Osteoblast (primary cell): ENCODE measurements around the gene OR8D4. TPM values are rescaled to one million over a fixed set of nuclear protein-coding genes. Genes with fewer than 3 reads are reported as not detected.

Experiments used
- DNase-seq: peaks from one replicate; pipeline ENCODE4 v3.0.0; 2011; ENCODE audit warnings: low spot score, mixed read lengths; ENCODE audit not compliant: insufficient read length; ENCODE audit errors: missing footprints
- H2AFZ ChIP-seq: 2 replicates; pipeline ENCODE4 v1.6.0; 2011; ENCODE audit warnings: mild to moderate bottlenecking, low read length
- H3K27ac ChIP-seq: 2 replicates; pipeline ENCODE4 v1.5.1; 2011; ENCODE audit warnings: mild to moderate bottlenecking, low read depth, low read length, moderate library complexity
- H3K27me3 ChIP-seq: 2 replicates; pipeline ENCODE4 v1.6.0; 2012; ENCODE audit warnings: mild to moderate bottlenecking, control low read depth, inconsistent platforms, low read length, moderate library complexity; ENCODE audit not compliant: insufficient read depth
- H3K36me3 ChIP-seq: 2 replicates; pipeline ENCODE4 v1.5.1; 2011; ENCODE audit warnings: mild to moderate bottlenecking, low read length, control low read depth, moderate library complexity; ENCODE audit not compliant: insufficient read depth
- H3K4me1 ChIP-seq: 2 replicates; pipeline ENCODE4 v1.5.1; 2011; ENCODE audit warnings: mild to moderate bottlenecking, low read length, control low read depth, moderate library complexity; ENCODE audit not compliant: insufficient read depth
- H3K4me2 ChIP-seq: 2 replicates; pipeline ENCODE4 v1.6.0; 2011; ENCODE audit warnings: mild to moderate bottlenecking, low read length; ENCODE audit not compliant: insufficient read depth
- H3K4me3 ChIP-seq: fragments of 200-600 bp; sonication (generic); 3 replicates; pipeline ENCODE4 v1.5.1; 2012; ENCODE audit warnings: mild to moderate bottlenecking, low read length, inconsistent platforms; ENCODE audit not compliant: insufficient read depth
- H3K79me2 ChIP-seq: 2 replicates; pipeline ENCODE4 v1.6.0; 2012; ENCODE audit warnings: mild to moderate bottlenecking, low read length, control low read depth, inconsistent platforms; ENCODE audit not compliant: insufficient read depth
- H3K9me3 ChIP-seq: 2 replicates; pipeline ENCODE4 v1.5.1; 2011; ENCODE audit warnings: low read depth, low read length, control low read depth
- H4K20me1 ChIP-seq: 2 replicates; pipeline ENCODE4 v1.6.0; 2012; ENCODE audit warnings: mild to moderate bottlenecking, low read length, control low read depth; ENCODE audit not compliant: insufficient read depth
- total RNA-seq: library from RNA; depleted of rRNA; stranded (reverse); fragments of >200 nt; gene quantifications from 2 replicates; pipeline ENCODE4 v1.2.3, GENCODE V29; 2012
- TF ChIP-seq, protein P1 (sequence below): IDR thresholded peaks from 2 replicates; pipeline ENCODE4 v1.5.1; 2011; ENCODE audit warnings: mild to moderate bottlenecking, low read depth, low read length, moderate library complexity; ENCODE audit errors: extremely low read depth

Gene OR8D4
- total RNA-seq, 1 donor: under 0.01 TPM

DNA sequence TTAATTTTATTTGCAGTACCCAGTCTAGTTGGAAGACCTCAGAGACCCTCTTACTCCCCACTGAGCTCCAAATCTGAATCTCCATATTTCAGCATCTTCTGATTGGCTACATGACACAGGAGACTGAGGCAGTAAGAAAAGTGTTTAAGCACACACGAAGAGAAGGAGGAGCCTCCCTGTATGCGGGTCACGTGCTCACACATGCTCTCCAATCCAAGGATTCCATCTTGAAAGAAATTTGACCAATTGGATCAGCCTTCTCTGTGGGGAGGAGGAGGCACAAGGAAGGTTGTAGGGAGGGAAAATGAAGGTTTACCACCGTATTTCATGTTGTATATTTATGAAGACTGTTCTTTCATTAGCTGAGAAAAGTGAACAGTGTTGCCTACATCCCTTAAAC is 40.4 kb downstream of the OR8D4 start:
- no peaks in the 10 kb centered on the region for H3K27me3 ChIP-seq
- no peak overlapping the region for H3K27ac ChIP-seq
- no peaks in the 10 kb centered on the region for H3K36me3 ChIP-seq
- H3K9me3 ChIP-seq: no peaks in the 10 kb centered on the region
- no peak overlapping the region for H3K4me2 ChIP-seq
- no peaks in the 10 kb centered on the region for H3K4me1 ChIP-seq
- DNase-seq: no peak
- TF ChIP-seq, protein P1, sequence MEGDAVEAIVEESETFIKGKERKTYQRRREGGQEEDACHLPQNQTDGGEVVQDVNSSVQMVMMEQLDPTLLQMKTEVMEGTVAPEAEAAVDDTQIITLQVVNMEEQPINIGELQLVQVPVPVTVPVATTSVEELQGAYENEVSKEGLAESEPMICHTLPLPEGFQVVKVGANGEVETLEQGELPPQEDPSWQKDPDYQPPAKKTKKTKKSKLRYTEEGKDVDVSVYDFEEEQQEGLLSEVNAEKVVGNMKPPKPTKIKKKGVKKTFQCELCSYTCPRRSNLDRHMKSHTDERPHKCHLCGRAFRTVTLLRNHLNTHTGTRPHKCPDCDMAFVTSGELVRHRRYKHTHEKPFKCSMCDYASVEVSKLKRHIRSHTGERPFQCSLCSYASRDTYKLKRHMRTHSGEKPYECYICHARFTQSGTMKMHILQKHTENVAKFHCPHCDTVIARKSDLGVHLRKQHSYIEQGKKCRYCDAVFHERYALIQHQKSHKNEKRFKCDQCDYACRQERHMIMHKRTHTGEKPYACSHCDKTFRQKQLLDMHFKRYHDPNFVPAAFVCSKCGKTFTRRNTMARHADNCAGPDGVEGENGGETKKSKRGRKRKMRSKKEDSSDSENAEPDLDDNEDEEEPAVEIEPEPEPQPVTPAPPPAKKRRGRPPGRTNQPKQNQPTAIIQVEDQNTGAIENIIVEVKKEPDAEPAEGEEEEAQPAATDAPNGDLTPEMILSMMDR: no peak
- H2AFZ ChIP-seq: no peak overlapping the region
- H3K79me2 ChIP-seq: no peaks in the 10 kb centered on the region
- H3K4me3 ChIP-seq: no peak overlapping the region
- no peaks in the 10 kb centered on the region for H4K20me1 ChIP-seq

DNA sequence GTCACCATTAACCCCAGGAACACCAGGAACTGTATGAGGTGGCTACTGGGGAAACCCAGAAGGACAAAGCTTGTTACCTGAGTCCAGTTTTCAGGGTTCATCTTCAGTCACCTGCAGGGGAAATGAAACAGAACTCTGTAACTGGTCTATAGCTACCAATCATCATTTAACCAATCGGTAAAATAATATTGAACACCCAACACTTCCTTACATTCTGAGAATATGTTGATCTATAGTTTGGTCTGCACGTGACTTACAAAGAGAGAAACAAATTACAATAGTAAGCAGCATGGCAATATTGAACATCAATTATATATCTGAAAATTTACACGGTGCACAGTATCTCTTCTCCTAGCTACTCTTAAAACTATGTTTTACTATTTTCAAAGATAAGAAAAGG is 41.8 kb downstream of the OR8D4 start, which contains the start of gene OR6T1:
TSS of gene OR6T1 (minus strand) at position 101 of the 400 bp plus-strand sequence. CDS start at position 101, 0 bp downstream.
- no peak within 1 kb of the TSS for H2AFZ ChIP-seq
- H3K79me2 ChIP-seq: no peaks in the 10 kb centered on the region
- H4K20me1 ChIP-seq: no peaks in the 10 kb centered on the region
- H3K27me3 ChIP-seq: no peaks in the 10 kb centered on the region
- TF ChIP-seq, protein P1: no peak
- H3K4me2 ChIP-seq: no peak within 1 kb of the TSS
- no peak within 1 kb of the TSS for H3K4me3 ChIP-seq
- H3K36me3 ChIP-seq: no peaks in the 10 kb centered on the region
- DNase-seq: no peak
- no peak within 1 kb of the TSS for H3K27ac ChIP-seq
- no peaks in the 10 kb centered on the region for H3K4me1 ChIP-seq
- no peaks in the 10 kb centered on the region for H3K9me3 ChIP-seq

DNA sequence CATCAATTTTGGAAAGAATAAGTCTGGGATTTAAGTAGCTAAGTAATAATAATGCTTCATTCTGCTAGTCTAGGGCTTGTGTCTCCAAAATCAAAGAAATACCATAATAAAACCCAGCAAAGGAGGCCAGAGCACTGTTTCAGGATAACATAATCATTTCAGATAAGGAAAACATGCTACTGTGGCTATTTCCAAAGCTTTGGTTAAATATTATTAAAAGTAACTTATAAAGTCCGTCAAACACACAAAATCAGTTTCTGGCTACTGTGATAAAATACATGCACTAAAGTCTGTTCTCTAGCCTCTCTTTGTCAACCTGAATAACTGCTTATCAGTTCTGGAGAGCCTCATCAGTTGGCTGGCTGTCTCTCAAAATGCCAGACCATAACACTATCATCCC is 43.2 kb downstream of the OR8D4 start:
- H3K4me3 ChIP-seq: no peak overlapping the region
- H3K36me3 ChIP-seq: no peaks in the 10 kb centered on the region
- no peak overlapping the region for H3K4me2 ChIP-seq
- TF ChIP-seq, protein P1: no peak
- no peak overlapping the region for H2AFZ ChIP-seq
- H3K27me3 ChIP-seq: no peaks in the 10 kb centered on the region
- H3K27ac ChIP-seq: no peak overlapping the region
- H3K4me1 ChIP-seq: no peaks in the 10 kb centered on the region
- no peak for DNase-seq
- no peaks in the 10 kb centered on the region for H4K20me1 ChIP-seq
- H3K9me3 ChIP-seq: no peaks in the 10 kb centered on the region
- H3K79me2 ChIP-seq: no peaks in the 10 kb centered on the region

DNA sequence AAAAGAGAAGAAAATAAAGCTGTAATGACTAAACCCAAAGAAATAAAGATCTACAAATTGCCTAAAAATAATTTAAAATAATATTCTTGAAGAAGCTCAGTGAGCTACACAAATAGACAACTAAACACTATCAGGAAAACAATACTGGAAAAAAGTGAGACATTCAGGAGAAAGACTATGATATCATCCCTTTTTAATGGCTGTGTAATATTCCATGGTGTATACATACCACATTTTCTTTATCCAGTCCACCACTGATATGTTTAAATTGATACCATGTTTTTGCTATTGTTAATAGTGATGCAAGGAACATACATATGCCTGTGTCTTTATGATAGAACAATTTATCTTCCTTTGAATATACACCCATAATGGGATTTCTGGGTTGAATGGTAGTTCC is 54.8 kb downstream of the OR8D4 start:
- Histone ChIP-seq H3K9me3 (no peaks in the 10 kb centered on the region), H3K36me3 (no peaks in the 10 kb centered on the region), H3K4me3 (no peak overlapping the region), H3K27ac (no peak overlapping the region), H4K20me1 (no peaks in the 10 kb centered on the region), H3K4me1 (no peaks in the 10 kb centered on the region), H3K27me3 (no peaks in the 10 kb centered on the region), H3K4me2 (no peak overlapping the region), H3K79me2 (no peaks in the 10 kb centered on the region), H2AFZ (no peak overlapping the region)
- no peak for DNase-seq
- TF ChIP-seq, protein P1: no peak

Other genes starting within 250 kb of the OR8D4 start
- under 0.01 TPM in 2 replicates for gene SCN3B, start 247.5 kb upstream of the OR8D4 start, total RNA-seq
- 5.6 and 6.5 TPM in 2 replicates for gene ZNF202, start 160.5 kb upstream of the OR8D4 start, total RNA-seq
- not detected in 2 replicates for gene OR6X1, start 147.6 kb upstream of the OR8D4 start, total RNA-seq
- gene OR6M1, start 95.8 kb upstream of the OR8D4 start, total RNA-seq: not detected in 2 replicates
- gene TMEM225, start 16.5 kb upstream of the OR8D4 start, total RNA-seq: not detected in 2 replicates
- not detected in 2 replicates for gene OR4D5, start 37.5 kb downstream of the OR8D4 start, total RNA-seq
- not detected in 2 replicates for gene OR6T1, start 41.7 kb downstream of the OR8D4 start, total RNA-seq
- gene OR10S1, start 75.6 kb downstream of the OR8D4 start, total RNA-seq: not detected in 2 replicates
- gene OR10G6, start 93.0 kb downstream of the OR8D4 start, total RNA-seq: not detected in 2 replicates
- gene OR10G4, start 110.8 kb downstream of the OR8D4 start, total RNA-seq: not detected in 2 replicates
- gene OR10G9, start 120.8 kb downstream of the OR8D4 start, total RNA-seq: not detected in 2 replicates
- gene OR10G8, start 124.6 kb downstream of the OR8D4 start, total RNA-seq: not detected in 2 replicates
- not detected in 2 replicates for gene OR10G7, start 139.2 kb downstream of the OR8D4 start, total RNA-seq
- gene VWA5A, start 213.3 kb downstream of the OR8D4 start, total RNA-seq: 12.3 and 17.4 TPM in 2 replicates